Kidney epithelial cell (primary cell): ENCODE results near the gene MAGEA9. TPM values are rescaled to one million over a fixed set of nuclear protein-coding genes. Genes with fewer than 3 reads are reported as not detected.
"Not testable (repeated sequence)": the region's sequence is repeated elsewhere in the genome, so short reads cannot be mapped to it uniquely, and the experiment has no call there.

Source experiments
- DNase-seq: peaks from one replicate; pipeline ENCODE4 v3.0.0-alpha.2; 2010; ENCODE audit warnings: low read depth
- H3K27me3 ChIP-seq: 2 replicates; pipeline ENCODE4 v1.6.0; 2011; ENCODE audit warnings: low read length; ENCODE audit not compliant: control insufficient read depth, insufficient read depth
- H3K36me3 ChIP-seq: 2 replicates; pipeline ENCODE4 v1.5.1; 2011; ENCODE audit warnings: low read length; ENCODE audit not compliant: control insufficient read depth, insufficient read depth
- H3K4me3 ChIP-seq: 2 replicates; pipeline ENCODE4 v1.5.1; 2011; ENCODE audit warnings: low read depth, mild to moderate bottlenecking, control low read depth, low read length
- CTCF ChIP-seq: IDR thresholded peaks from 2 replicates; pipeline ENCODE4 v1.5.1; 2011; ENCODE audit warnings: mild to moderate bottlenecking, moderate library complexity, low read length, control low read depth, inconsistent platforms; ENCODE audit not compliant: insufficient read depth, poor library complexity, severe bottlenecking
- total RNA-seq: library from RNA; depleted of rRNA; stranded (reverse); fragments of >200 nt; gene quantifications from 2 replicates; pipeline ENCODE4 v1.2.3, GENCODE V29; 2015

Gene MAGEA9
- total RNA-seq, 1 donor from 2014 or later = not detected

GRCh38 chrX:149819371-149819770 lies 37.6 kb downstream of the MAGEA9 start:
- DNase-seq = no peak
- Histone ChIP-seq H3K27me3 (no peaks in the 10 kb centered on the region), H3K36me3 (no peaks in the 10 kb centered on the region), H3K4me3 (no peak overlapping the region)
- no peak for TF ChIP-seq CTCF

DNA sequence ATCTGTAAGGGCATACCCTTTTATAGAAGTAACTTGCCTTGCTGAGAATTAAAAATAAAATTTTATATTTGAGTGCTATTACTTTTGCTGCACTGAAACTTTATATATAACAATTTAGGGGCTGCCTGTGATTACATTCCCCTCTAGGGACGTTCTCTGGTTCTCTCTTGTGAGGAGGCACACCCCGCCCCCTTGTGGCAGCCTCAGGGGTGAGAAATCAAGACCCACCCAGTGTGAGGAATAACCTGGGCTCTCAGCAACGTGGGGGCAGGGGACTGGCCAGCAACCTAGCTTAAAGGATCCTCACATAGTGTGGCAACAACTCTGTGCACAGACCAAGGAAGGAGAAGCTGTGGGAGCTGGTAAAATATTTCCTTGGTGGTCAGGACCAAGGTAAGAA lies 43.7 kb downstream of the MAGEA9 start:
- no peak for DNase-seq
- H3K4me3 ChIP-seq = no peak overlapping the region
- no peaks in the 10 kb centered on the region for H3K36me3 ChIP-seq
- H3K27me3 ChIP-seq = no peaks in the 10 kb centered on the region
- peak; percentile 42 for TF ChIP-seq CTCF

DNA sequence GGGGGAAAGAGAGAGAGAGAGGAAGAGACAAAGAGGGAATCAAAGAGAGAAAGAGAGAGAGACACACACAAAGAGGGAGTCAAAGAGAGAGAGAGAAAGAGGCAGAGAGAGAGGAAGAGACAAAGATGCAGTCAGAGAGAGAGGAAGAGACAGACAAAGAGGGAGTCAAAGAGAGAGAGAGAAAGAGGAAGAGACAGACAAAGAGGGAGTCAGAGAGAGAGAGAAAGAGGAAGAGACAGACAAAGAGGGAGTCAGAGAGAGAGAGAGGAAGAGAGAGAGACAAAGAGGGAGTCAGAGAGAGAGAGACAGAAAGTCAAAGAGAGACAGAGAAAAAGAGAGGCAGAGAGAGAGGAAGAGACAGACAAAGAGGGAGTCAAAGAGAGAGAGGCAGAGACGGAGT lies 45.5 kb downstream of the MAGEA9 start:
- no peaks in the 10 kb centered on the region for H3K36me3 ChIP-seq
- no peaks in the 10 kb centered on the region for H3K27me3 ChIP-seq
- no peak overlapping the region for H3K4me3 ChIP-seq
- no peak for TF ChIP-seq CTCF
- no peak for DNase-seq

DNA sequence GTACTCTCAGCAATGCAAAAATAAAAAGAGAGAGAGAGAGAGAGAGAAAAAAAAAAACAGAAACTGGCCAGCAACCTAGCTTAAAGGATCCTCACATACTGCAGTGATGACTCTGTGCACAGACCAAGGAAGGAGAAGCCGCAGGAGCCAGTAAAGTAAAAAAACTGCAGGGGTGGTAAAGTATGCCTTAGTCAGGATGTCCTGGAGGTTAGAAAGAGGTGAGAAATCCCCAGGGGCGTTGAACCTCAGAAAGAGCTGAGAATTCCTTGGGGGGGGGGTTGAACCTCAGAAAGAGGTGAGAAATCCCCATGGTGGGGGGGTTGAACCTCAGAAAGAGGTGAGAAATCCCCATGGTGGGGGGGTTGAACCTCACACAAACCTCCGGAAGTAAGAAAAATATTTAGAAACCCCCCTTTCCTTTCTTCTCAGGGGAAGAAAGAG lies 48.0 kb downstream of the MAGEA9 start:
- Histone ChIP-seq H3K36me3 (no peaks in the 10 kb centered on the region), H3K4me3 (peak overlapping the region; percentile 19), H3K27me3 (no peaks in the 10 kb centered on the region)
- no peak for DNase-seq
- TF ChIP-seq CTCF = no peak

- no peaks in the 10 kb centered on the region for H3K36me3 ChIP-seq
- H3K27me3 ChIP-seq = no peaks in the 10 kb centered on the region
- no peak for TF ChIP-seq CTCF
- H3K4me3 ChIP-seq = peak overlapping the region; percentile 19
- no peak for DNase-seq
These were observed 48.6 kb downstream of the MAGEA9 start for GRCh38 chrX:149830192-149830873.

GRCh38 chrX:149831473-149831872 lies 49.7 kb downstream of the MAGEA9 start:
- no peak for DNase-seq
- no peak for TF ChIP-seq CTCF
- H3K27me3 ChIP-seq = no peaks in the 10 kb centered on the region
- H3K36me3 ChIP-seq = no peaks in the 10 kb centered on the region
- no peak overlapping the region for H3K4me3 ChIP-seq

- H3K4me3 ChIP-seq, H3K27me3 ChIP-seq, DNase-seq, H3K36me3 ChIP-seq: not testable (repeated sequence)
These were observed 55.0 kb downstream of the MAGEA9 start for GRCh38 chrX:149836728-149837127.
